Inferior parietal cortex (tissue), 1 donor: ENCODE data around the gene ZNF326.
"Not testable (repeated sequence)": the region's sequence is repeated elsewhere in the genome, so short reads cannot be mapped to it uniquely, and the experiment has no call there.

ENCODE experiments used
- DNase-seq: peaks from one replicate; pipeline ENCODE4 v3.0.0-alpha.2; 2016; ENCODE audit errors: extremely low spot score

Gene ZNF326

GRCh38 chr1:89995598-89996449, 914 bp downstream of the ZNF326 start:
- DNase-seq: peak; percentile 13

GRCh38 chr1:89996450-89997110, 1.7 kb downstream of the ZNF326 start:
- no peak for DNase-seq

- not testable (repeated sequence) for DNase-seq
Observed at GRCh38 chr1:89997152-89997551, 2.2 kb downstream of the ZNF326 start.

- no peak for DNase-seq
Observed at GRCh38 chr1:89998306-89998705, 3.4 kb downstream of the ZNF326 start.

- DNase-seq: no peak
Observed at GRCh38 chr1:89999208-89999607, 4.3 kb downstream of the ZNF326 start.

GRCh38 chr1:89999628-90000027, 4.7 kb downstream of the ZNF326 start:
- DNase-seq: no peak

GRCh38 chr1:90000934-90001676, 6.2 kb downstream of the ZNF326 start:
- DNase-seq: no peak

- DNase-seq: no peak
Observed at GRCh38 chr1:90007979-90008404, 13.1 kb downstream of the ZNF326 start.

GRCh38 chr1:90012300-90012699, 17.4 kb downstream of the ZNF326 start:
- no peak for DNase-seq

- DNase-seq: no peak
Observed at GRCh38 chr1:90023691-90024090, 28.8 kb downstream of the ZNF326 start.

- no peak for DNase-seq
Observed at GRCh38 chr1:90027281-90027680, 32.4 kb downstream of the ZNF326 start.

GRCh38 chr1:90039652-90040051, 44.7 kb downstream of the ZNF326 start:
- no peak for DNase-seq

- DNase-seq: no peak
Observed at GRCh38 chr1:90043586-90043985, 48.7 kb downstream of the ZNF326 start.

GRCh38 chr1:90044346-90044745, 49.4 kb downstream of the ZNF326 start:
- DNase-seq: no peak

- DNase-seq: peak; percentile 36
Observed at GRCh38 chr1:90045853-90046563, 51.1 kb downstream of the ZNF326 start.

- no peak for DNase-seq
Observed at GRCh38 chr1:90046635-90047034, 51.7 kb downstream of the ZNF326 start.

GRCh38 chr1:90048043-90048442, 53.1 kb downstream of the ZNF326 start:
- DNase-seq: no peak

GRCh38 chr1:90062700-90063643, 68.1 kb downstream of the ZNF326 start:
- DNase-seq: not testable (repeated sequence)

- DNase-seq: not testable (repeated sequence)
Observed at GRCh38 chr1:90064109-90064508, 69.2 kb downstream of the ZNF326 start.

- no peak for DNase-seq
Observed at GRCh38 chr1:90067194-90067931, 72.5 kb downstream of the ZNF326 start.
